ENCODE data around the gene KLHL26.

DNA sequence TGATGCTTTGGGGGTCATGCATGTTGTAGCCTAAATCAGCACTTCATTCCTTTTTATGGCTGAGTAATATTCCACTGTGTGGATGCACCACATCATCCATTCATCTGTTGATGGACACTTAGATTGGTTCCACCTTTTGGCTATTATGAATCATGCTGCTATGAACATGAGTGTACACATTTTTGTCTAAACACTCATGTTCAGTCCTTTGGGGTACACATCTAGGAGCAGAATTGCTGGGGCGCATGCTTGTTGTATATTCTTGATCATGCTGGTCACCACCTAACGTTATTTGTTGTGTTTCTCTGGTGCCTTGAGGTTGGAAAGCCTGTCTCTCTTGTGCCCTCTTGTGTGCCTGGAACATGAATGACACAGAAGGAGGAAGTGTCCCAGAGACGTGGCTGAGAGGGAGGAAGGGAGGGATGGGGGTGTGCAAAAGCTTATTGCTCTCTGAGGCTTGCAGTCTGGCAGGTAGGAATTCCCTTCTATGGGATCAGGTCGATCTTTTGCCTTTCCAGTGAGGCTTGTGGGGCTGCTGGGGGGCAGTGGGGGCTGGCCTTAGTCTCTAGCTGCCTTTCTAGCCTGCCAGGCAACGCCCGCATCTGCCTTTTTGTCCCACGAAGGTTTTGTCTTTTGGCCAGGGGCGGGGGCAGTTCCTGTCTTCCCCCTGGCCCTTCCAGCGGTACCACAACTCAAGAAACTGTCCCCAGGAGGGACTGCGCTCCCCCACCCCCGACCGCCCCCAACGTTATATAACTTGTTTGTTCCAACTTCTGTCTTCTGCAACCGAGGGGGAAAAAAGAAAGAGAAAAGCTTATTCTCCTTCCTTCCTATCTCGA, 7.6 kb downstream of the KLHL26 start:
- TF ChIP-seq EZH2 (IDR thresholded peaks at IDR 0.05; ENCODE audit: insufficient read depth, poor library complexity, severe bottlenecking): no peak
- TF ChIP-seq EZH2phosphoT487 (IDR thresholded peaks at IDR 0.05; ENCODE audit: insufficient read depth, low read depth): no peak

Measured in GM23248 (cell line).